CD14-positive monocyte (primary cell): ENCODE results near the gene GRAMD2B. TPM values are rescaled to one million over a fixed set of nuclear protein-coding genes. Genes with fewer than 3 reads are reported as not detected.
A peak's percentile ranks its signal among the peaks of the same experiment; 100 is the strongest.

Experiments
- DNase-seq, 3 donors: peaks; one replicate each; pipeline ENCODE4 v3.0.0-alpha.2; 2011 to 2022
- H2AFZ ChIP-seq: 2 replicates; pipeline ENCODE4 v1.6.0; 2012; ENCODE audit warnings: mild to moderate bottlenecking, low read depth, low read length, inconsistent platforms; ENCODE audit not compliant: insufficient read depth, poor library complexity, severe bottlenecking
- H3K27ac ChIP-seq, 2 donors: 1 replicate in 1 of 2; 2 replicates in 1 of 2; pipeline ENCODE4 v1.5.1; 2012 to 2013; ENCODE audit warnings: low read length in 2 of 2, control low read depth in 1 of 2, inconsistent platforms in 1 of 2, low read depth in 1 of 2, mild to moderate bottlenecking in 1 of 2
- H3K27me3 ChIP-seq, 2 donors: one replicate each; pipeline versions ENCODE4 v1.6.0 to v1.6.1; 2011 to 2013; ENCODE audit warnings: low read length in 2 of 2; ENCODE audit not compliant: control insufficient read depth in 2 of 2, insufficient read depth in 2 of 2
- H3K36me3 ChIP-seq, 2 donors: replicated peaks in 1 of 2; 1 replicate in 1 of 2; 2 replicates in 1 of 2; pipeline versions ENCODE4 v1.5.1 to v1.6.1; 2012 to 2013; ENCODE audit warnings: low read length in 2 of 2, control low read depth in 1 of 2, inconsistent platforms in 1 of 2, mild to moderate bottlenecking in 1 of 2; ENCODE audit not compliant: insufficient read depth in 2 of 2, control insufficient read depth in 1 of 2
- H3K4me1 ChIP-seq, 2 donors: 1 replicate in 1 of 2; 2 replicates in 1 of 2; pipeline versions ENCODE4 v1.5.1 to v1.6.1; 2012 to 2013; ENCODE audit warnings: low read length in 2 of 2, control low read depth in 1 of 2, inconsistent platforms in 1 of 2, mild to moderate bottlenecking in 1 of 2, moderate library complexity in 1 of 2; ENCODE audit not compliant: insufficient read depth in 2 of 2, control insufficient read depth in 1 of 2
- H3K4me2 ChIP-seq: replicated peaks from 2 replicates; pipeline ENCODE3; 2012; ENCODE audit warnings: low read length, moderate library complexity, mild to moderate bottlenecking; ENCODE audit not compliant: poor library complexity, severe bottlenecking; ENCODE audit errors: extremely low read depth
- H3K4me3 ChIP-seq, 3 experiments: fragments of 200-600 bp in 1 of 3; sonication (generic) in 1 of 3; replicated peaks in 1 of 3; 1 replicate in 2 of 3; 2 replicates in 1 of 3; pipeline ENCODE4 v1.5.1; 2011 to 2013; ENCODE audit warnings: low read length in 3 of 3, mild to moderate bottlenecking in 3 of 3, control low read depth in 2 of 3, low read depth in 2 of 3, inconsistent platforms in 1 of 3, moderate library complexity in 1 of 3
- H3K79me2 ChIP-seq: 2 replicates; pipeline ENCODE4 v1.6.0; 2012; ENCODE audit warnings: mild to moderate bottlenecking, control low read depth, inconsistent platforms, low read length, moderate library complexity; ENCODE audit not compliant: insufficient read depth
- H3K9ac ChIP-seq: 2 replicates; pipeline ENCODE4 v1.6.0; 2017; ENCODE audit warnings: low read length, mild to moderate bottlenecking; ENCODE audit not compliant: insufficient read depth, poor library complexity, severe bottlenecking
- H3K9me3 ChIP-seq, 2 donors: replicated peaks in 1 of 2; 1 replicate in 1 of 2; 2 replicates in 1 of 2; pipeline versions ENCODE4 v1.5.1 to v1.6.1; 2012 to 2013; ENCODE audit warnings: low read length in 2 of 2, control low read depth in 1 of 2; ENCODE audit not compliant: control insufficient read depth in 1 of 2, insufficient read depth in 1 of 2
- H4K20me1 ChIP-seq: 2 replicates; pipeline ENCODE4 v1.6.0; 2012; ENCODE audit warnings: mild to moderate bottlenecking, low read length, control low read depth, moderate library complexity; ENCODE audit not compliant: insufficient read depth
- H3K27ac Mint-ChIP-seq, 7 donors: one replicate each; pipeline ENCODE4 v1.8.0; 2020; ENCODE audit warnings: mild to moderate bottlenecking in 7 of 7, mixed read lengths in 7 of 7, moderate library complexity in 6 of 7, inconsistent platforms in 2 of 7
- H3K27me3 Mint-ChIP-seq, 3 donors: one replicate each; pipeline ENCODE4 v1.8.0; 2021 to 2022; ENCODE audit warnings: low read depth in 3 of 3, mild to moderate bottlenecking in 3 of 3, mixed read lengths in 3 of 3, moderate library complexity in 3 of 3, inconsistent platforms in 1 of 3
- H3K36me3 Mint-ChIP-seq, 2 donors: one replicate each; pipeline ENCODE4 v1.8.0; 2020; ENCODE audit warnings: mixed read lengths in 2 of 2, inconsistent platforms in 1 of 2, mild to moderate bottlenecking in 1 of 2
- H3K4me1 Mint-ChIP-seq: one replicate; pipeline ENCODE4 v1.8.0; 2020; ENCODE audit warnings: mild to moderate bottlenecking, mixed read lengths
- H3K4me3 Mint-ChIP-seq, 2 donors: one replicate each; pipeline ENCODE4 v1.8.0; 2020; ENCODE audit warnings: mild to moderate bottlenecking in 2 of 2, mixed read lengths in 2 of 2, moderate library complexity in 1 of 2
- H3K9me3 Mint-ChIP-seq, 7 donors: one replicate each; pipeline ENCODE4 v1.8.0; 2020 to 2022; ENCODE audit warnings: mixed read lengths in 7 of 7, mild to moderate bottlenecking in 6 of 7, moderate library complexity in 6 of 7, inconsistent platforms in 2 of 7
- WGBS: methylation state at CpG from one replicate; pipeline ENCODE4 v1.1.5; 2013; ENCODE audit warnings: missing lambda C conversion rate; ENCODE audit not compliant: insufficient coverage; 5-methylcytosine and 5-hydroxymethylcytosine counted together
- intact Hi-C, 2 donors: fragments of 100-400 bp; cut with micrococcal nuclease; formaldehyde crosslinking; loops; one replicate each; pipeline versions ENCODE4 v1.15.0 to v1.15.1; 2023
- polyA plus RNA-seq, 3 donors: library from polyadenylated mRNA; depleted of rRNA in 1 of 3; unstranded in 2 of 3; stranded (reverse) in 1 of 3; fragments of 300-500 nt in 2 of 3; fragments of >200 nt in 1 of 3; fragmentation: Illumina TruSeq in 2 of 3; gene quantifications; 1 replicate in 2 of 3; 2 replicates in 1 of 3; pipeline ENCODE4 v1.2.3, GENCODE V29; 2012 to 2021
- TF ChIP-seq, protein P1 (sequence below): fragments of 200-600 bp; IDR thresholded peaks from one replicate; pipeline ENCODE4 v1.8.0; 2022; ENCODE audit warnings: antibody characterized with exemption, mild to moderate bottlenecking

The GRAMD2B gene
- polyA plus RNA-seq, 3 donors, result 0.79 to 1.2 (median 1.1) TPM

DNA sequence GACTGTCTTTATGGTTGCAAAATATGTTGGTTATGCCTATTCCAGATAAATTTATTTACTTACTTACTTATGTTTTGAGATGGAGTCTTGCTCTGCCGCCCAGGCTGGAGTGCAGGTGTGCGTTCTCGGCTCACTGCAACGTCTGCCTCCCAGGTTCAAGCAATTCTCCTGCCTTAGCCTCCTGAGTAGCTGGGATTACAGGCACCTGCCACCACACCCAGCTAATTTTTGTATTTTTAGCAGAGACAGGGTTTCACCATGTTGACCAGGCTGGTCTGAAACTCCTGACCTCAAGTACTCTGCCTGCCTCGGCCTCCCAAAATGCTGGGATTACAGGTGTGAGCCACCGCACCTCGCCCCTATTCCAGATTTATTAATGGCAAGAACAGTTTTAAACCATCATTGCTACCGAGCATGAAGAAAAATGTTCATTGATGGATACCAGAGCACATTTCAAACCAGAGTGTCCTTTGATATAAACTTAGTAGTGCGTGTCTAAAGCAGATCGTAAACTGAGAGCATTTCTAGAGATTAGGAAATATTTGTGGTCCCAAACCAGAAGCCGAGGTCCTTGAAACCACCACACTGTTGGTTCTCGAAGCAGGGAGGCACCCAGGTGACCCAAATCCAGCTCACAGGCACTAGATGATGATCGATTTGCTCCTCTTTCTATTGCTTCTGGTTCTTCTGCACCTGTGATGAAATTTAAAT, 85.2 kb downstream of the GRAMD2B start:
- peaks cover 0 to 4% (median 0%) of the 10 kb centered on the region in 7 donors for H3K9me3 Mint-ChIP-seq
- no peaks in the 10 kb centered on the region for H3K36me3 Mint-ChIP-seq
- no peak overlapping the region for H3K27ac Mint-ChIP-seq
- Histone ChIP-seq H3K79me2 (no peaks in the 10 kb centered on the region), H3K27me3 (no peaks in the 10 kb centered on the region), H3K36me3 (no peaks in the 10 kb centered on the region), H4K20me1 (no peaks in the 10 kb centered on the region), H3K4me3 (peak overlapping the region in 2 of 3 experiments; percentile 18 to 35), H3K27ac (peak overlapping the region in 1 of 2 donors; percentile 46), H3K9me3 (no peaks in the 10 kb centered on the region), H3K4me2 (peak overlapping the region; percentile 46), H3K9ac (no peak overlapping the region), H2AFZ (peak overlapping the region; percentile 30), H3K4me1 (peaks cover 5 to 8% of the 10 kb centered on the region in 2 donors)
- WGBS, result 60% methylated on average over 10 of the region's 13 CpGs
- H3K27me3 Mint-ChIP-seq, result peaks cover 0 to 2% (median 1%) of the 10 kb centered on the region in 3 donors
- TF ChIP-seq, protein P1, sequence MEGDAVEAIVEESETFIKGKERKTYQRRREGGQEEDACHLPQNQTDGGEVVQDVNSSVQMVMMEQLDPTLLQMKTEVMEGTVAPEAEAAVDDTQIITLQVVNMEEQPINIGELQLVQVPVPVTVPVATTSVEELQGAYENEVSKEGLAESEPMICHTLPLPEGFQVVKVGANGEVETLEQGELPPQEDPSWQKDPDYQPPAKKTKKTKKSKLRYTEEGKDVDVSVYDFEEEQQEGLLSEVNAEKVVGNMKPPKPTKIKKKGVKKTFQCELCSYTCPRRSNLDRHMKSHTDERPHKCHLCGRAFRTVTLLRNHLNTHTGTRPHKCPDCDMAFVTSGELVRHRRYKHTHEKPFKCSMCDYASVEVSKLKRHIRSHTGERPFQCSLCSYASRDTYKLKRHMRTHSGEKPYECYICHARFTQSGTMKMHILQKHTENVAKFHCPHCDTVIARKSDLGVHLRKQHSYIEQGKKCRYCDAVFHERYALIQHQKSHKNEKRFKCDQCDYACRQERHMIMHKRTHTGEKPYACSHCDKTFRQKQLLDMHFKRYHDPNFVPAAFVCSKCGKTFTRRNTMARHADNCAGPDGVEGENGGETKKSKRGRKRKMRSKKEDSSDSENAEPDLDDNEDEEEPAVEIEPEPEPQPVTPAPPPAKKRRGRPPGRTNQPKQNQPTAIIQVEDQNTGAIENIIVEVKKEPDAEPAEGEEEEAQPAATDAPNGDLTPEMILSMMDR, result no peak
- intact Hi-C loops, result no loop called here
- peaks cover 12% of the 10 kb centered on the region for H3K4me1 Mint-ChIP-seq
- peak overlapping the region in 1 of 2 donors; percentile 60 for H3K4me3 Mint-ChIP-seq
- DNase-seq, result no peak

DNA sequence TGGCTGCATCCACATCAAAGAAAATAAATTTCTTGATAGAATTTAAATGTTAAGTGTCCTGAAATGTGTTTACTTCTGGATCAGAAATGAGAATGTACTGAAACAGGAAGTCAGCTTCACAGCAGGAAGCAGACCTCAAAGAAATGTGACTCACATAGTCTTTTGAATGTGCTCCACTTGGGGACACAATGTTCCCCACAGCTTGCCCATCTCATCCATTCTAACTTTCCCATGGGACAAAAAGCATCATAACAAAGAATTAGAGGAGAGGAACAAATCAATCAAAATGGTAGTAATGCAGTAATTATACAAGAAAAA, 85.7 kb downstream of the GRAMD2B start:
- H3K4me3 ChIP-seq, result peak overlapping the region in 2 of 3 experiments; percentile 18 to 35
- H3K4me1 Mint-ChIP-seq, result peaks cover 12% of the 10 kb centered on the region
- H3K4me1 ChIP-seq, result peaks cover 5 to 8% of the 10 kb centered on the region in 2 donors
- H3K27me3 Mint-ChIP-seq, result peaks cover 0 to 2% (median 0%) of the 10 kb centered on the region in 3 donors
- peak overlapping the region in 1 of 7 donors; percentile 42 for H3K27ac Mint-ChIP-seq
- DNase-seq, result peak; percentile 4 to 31 (median 31)
- intact Hi-C loops, result no loop called here
- H3K79me2 ChIP-seq, result no peaks in the 10 kb centered on the region
- H3K36me3 ChIP-seq, result no peaks in the 10 kb centered on the region
- no peaks in the 10 kb centered on the region for H3K9me3 ChIP-seq
- H3K4me3 Mint-ChIP-seq, result peak overlapping the region in 1 of 2 donors; percentile 60
- H3K9ac ChIP-seq, result no peak overlapping the region
- H4K20me1 ChIP-seq, result no peaks in the 10 kb centered on the region
- no peaks in the 10 kb centered on the region for H3K27me3 ChIP-seq
- H2AFZ ChIP-seq, result peak overlapping the region; percentile 30
- peak overlapping the region in 1 of 2 donors; percentile 46 for H3K27ac ChIP-seq
- peak overlapping the region; percentile 46 for H3K4me2 ChIP-seq
- peaks cover 0 to 4% (median 0%) of the 10 kb centered on the region in 7 donors for H3K9me3 Mint-ChIP-seq
- TF ChIP-seq, protein P1, result no peak
- no peaks in the 10 kb centered on the region for H3K36me3 Mint-ChIP-seq
